ENCODE data around the gene ABCA5.
"Not testable (repeated sequence)": the region's sequence is repeated elsewhere in the genome, so short reads cannot be mapped to it uniquely, and the experiment has no call there.

Gene ABCA5

GRCh38 chr17:69196105-69196653 is 130.8 kb downstream of the ABCA5 start:
- DNase-seq = not testable (repeated sequence)

All from CD4-positive, alpha-beta T cell treated with Interleukin-17A for 1 hour (primary cell).